ENCODE results near the gene C11orf98.

- TF ChIP-seq CTCF (conservative IDR thresholded peaks at IDR 0.05; ENCODE audit: low read depth, low read length) (no peak), EZH2 (IDR thresholded peaks at IDR 0.05; ENCODE audit: borderline replicate concordance, low read depth, low read length, poor library complexity, severe bottlenecking) (no peak)
These were observed 10.7 kb downstream of the C11orf98 start for GRCh38 chr11:62654297-62654696.
